Fibroblast of the aortic adventitia (primary cell): ENCODE results near the gene C19orf12. TPM values are rescaled to one million over a fixed set of nuclear protein-coding genes. Genes with fewer than 3 reads are reported as not detected.

Experiments used
- DNase-seq: peaks from one replicate; pipeline ENCODE4 v3.0.0-alpha.2; 2010; ENCODE audit warnings: low read depth
- H3K4me3 ChIP-seq: 2 replicates; pipeline ENCODE4 v1.5.1; 2011; ENCODE audit warnings: low read depth, mild to moderate bottlenecking, control low read depth, low read length, moderate library complexity
- total RNA-seq: library from RNA; depleted of rRNA; stranded (reverse); fragments of >200 nt; gene quantifications from 2 replicates; pipeline ENCODE4 v1.2.3, GENCODE V29; 2012; ENCODE audit warnings: low replicate concordance
- TF ChIP-seq, protein P1 (sequence below): IDR thresholded peaks from 2 replicates; pipeline ENCODE4 v1.5.1; 2011; ENCODE audit warnings: mild to moderate bottlenecking, low read length, control low read depth, inconsistent platforms; ENCODE audit not compliant: insufficient read depth

The C19orf12 gene
- total RNA-seq, 1 donor, result 24.0 TPM

DNA sequence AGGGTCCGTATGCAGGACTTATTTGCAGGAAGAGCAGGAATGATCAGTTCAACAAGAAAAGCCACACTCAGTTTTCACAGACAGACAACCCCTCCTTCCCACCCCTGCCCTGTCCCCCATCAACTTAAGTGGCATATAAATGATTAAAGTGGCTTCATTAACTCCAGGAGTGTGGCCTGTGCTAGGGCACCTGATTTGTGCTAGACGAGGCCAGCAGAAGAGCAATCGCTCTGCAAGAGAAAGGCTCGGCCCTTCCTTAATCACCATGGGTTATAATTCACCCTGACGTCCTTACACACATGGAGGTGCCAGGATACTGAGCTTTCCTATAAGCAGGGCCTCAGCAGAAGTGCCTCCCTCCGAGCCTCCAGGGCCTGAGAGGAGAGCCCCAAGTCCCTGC, 14.6 kb downstream of the C19orf12 start:
- no peak overlapping the region for H3K4me3 ChIP-seq
- TF ChIP-seq, protein P1, sequence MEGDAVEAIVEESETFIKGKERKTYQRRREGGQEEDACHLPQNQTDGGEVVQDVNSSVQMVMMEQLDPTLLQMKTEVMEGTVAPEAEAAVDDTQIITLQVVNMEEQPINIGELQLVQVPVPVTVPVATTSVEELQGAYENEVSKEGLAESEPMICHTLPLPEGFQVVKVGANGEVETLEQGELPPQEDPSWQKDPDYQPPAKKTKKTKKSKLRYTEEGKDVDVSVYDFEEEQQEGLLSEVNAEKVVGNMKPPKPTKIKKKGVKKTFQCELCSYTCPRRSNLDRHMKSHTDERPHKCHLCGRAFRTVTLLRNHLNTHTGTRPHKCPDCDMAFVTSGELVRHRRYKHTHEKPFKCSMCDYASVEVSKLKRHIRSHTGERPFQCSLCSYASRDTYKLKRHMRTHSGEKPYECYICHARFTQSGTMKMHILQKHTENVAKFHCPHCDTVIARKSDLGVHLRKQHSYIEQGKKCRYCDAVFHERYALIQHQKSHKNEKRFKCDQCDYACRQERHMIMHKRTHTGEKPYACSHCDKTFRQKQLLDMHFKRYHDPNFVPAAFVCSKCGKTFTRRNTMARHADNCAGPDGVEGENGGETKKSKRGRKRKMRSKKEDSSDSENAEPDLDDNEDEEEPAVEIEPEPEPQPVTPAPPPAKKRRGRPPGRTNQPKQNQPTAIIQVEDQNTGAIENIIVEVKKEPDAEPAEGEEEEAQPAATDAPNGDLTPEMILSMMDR, result no peak
- no peak for DNase-seq

DNA sequence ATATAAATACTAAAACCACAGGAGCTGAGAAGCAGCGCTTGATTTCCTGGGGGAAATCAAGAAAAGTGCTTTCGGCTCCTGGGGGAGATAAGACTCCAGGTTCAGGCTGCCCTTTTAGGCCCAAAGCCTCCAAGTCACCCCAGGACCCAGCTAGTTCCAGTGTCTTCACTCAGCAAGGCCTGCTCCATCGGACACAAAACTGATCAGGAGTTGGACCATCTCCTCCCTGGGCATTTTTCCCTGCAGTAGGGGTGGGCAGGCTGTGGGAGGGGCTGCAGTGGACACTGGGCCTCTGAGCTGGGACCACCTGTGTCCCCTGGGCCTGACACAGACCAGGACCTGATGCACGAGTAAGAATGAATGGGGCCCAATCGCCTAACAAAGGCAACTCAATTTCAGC, 15.2 kb downstream of the C19orf12 start:
- no peak overlapping the region for H3K4me3 ChIP-seq
- TF ChIP-seq, protein P1, result no peak
- no peak for DNase-seq

DNA sequence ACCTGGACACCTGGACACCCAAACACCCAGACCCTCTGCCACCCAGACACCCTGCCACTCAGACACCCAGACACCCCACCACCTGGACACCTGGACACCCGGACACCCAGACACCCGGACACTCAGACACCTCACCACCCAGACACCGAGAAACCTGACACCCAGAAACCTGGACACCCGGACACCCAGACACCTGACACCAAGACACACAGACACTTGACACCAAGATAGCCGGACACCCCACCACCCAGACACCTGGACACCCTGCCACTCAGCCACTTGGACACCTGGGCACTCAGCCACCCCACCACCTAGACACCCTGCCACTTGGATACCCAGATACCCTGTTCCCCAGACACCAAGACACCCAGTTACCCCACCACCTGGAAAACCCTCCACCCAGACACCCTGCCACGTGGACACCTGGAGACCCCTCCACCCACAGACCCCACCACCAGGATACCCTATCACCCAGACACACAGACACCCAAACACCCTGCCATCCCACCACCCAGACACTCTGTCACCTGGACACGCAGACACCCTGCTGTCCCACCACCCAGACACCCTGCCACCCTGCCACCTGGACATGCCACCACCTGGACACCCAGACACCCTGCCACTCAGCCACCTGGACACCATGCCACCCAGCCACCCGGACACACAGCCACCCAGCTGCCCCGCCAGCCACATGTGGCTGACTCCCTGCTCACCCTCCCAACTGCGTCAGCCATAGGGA, 17.4 kb downstream of the C19orf12 start:
- DNase-seq, result no peak
- TF ChIP-seq, protein P1, result no peak
- H3K4me3 ChIP-seq, result no peak overlapping the region

DNA sequence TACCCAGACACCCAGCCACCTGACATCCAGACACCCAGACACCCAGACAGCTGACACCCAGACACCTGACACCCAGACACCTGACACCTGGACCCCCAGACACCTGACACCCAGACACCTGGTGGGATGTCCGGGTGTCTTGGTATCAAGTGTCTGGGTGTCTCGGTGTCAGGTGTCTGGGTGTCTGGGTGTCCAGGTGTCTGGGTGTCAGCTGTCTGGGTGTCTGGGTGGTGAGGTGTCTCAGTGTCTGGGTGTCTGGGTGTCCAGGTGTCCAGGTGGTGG, 18.6 kb downstream of the C19orf12 start:
- TF ChIP-seq, protein P1, result no peak
- H3K4me3 ChIP-seq, result no peak overlapping the region
- no peak for DNase-seq

DNA sequence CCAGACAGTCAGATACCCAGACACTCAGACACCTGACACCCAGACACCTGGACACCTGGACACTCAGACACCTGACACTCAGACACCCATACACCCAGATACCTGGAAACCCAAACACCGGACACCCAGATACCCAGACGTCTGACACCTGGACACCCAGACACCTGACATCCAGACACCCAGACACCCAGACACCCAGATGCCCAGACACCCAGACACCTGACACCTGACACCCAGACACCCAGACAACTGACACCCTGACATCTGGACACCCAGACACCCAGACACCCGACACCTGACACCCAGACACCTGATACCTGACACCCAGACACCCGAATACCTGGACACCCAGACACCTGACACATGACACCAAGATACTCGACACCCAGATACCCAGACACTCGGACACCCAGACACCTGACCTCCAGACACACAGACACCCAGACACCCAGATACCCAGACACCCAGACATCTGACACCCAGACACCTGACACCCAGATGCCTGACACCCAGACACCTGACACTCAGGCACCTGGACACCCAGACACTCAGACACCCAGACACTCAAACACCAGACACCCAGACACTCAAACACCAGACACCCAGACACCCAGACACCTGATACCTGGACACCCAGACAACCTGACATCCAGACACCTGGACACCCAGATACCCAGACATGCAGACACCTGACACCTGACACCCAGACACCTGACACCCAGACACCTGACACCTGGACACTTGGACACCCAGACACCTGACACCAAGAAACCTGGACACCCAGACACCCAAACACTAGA, 19.1 kb downstream of the C19orf12 start:
- no peak for DNase-seq
- TF ChIP-seq, protein P1, result no peak
- no peak overlapping the region for H3K4me3 ChIP-seq

DNA sequence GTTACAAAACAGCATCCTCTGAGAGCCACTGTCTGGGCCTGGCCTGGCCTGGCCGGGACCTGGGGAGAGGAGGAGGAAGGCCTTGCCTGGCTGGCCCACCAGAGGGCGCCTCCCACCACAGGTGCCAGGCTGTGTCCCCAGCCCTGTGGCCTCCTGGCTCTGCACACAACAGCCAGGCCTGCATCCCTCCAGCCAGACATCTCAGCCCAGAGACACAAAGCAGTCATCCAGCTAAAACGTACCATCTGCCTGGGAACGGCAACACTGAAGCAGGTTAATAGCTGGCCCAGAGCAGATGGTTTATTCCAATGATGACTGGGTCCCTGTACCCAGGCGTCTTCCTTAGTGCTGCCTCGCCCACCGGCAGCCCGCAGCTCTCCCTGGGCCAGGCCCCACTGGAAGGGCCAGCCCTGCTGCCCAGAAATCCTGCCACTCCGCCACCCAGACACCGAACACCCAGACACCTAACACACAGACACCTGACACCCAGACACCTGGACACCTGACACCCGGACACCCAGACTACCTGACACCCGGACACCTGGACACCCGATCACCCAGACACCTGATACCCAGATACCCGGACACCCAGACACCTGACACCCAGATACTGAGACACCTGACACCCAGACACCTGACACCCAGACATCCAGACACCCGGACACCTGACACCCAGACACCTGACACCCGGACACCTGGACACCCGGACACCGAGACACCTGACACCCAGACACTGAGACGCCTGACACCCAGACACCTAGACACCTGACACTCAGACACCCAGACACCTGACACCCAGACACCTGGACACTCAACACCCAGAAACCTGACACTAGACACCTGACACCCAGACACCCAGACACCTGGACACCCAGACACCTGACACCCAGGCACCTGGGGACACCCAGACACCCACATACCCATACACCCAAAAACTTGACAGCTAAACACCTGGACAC, 20.1 kb downstream of the C19orf12 start:
- no peak overlapping the region for H3K4me3 ChIP-seq
- DNase-seq, result peak; percentile 75
- TF ChIP-seq, protein P1, result peak; percentile 95
